Hepatocyte (in vitro differentiated cells): Measurements from ENCODE around the gene PYGO2. TPM values are rescaled to one million over a fixed set of nuclear protein-coding genes. Genes with fewer than 3 reads are reported as not detected.

ENCODE experiments used
- DNase-seq: peaks from one replicate; pipeline ENCODE4 v3.0.0-alpha.2; 2016; ENCODE audit warnings: low spot score
- H2AFZ ChIP-seq: fragments of 200-600 bp; sonication (generic); 2 replicates; pipeline ENCODE4 v1.6.0; 2016; ENCODE audit warnings: antibody characterized with exemption, mild to moderate bottlenecking
- H3K27ac ChIP-seq: fragments of 200-600 bp; sonication (generic); 2 replicates; pipeline ENCODE4 v1.5.1; 2016; ENCODE audit warnings: mild to moderate bottlenecking
- H3K27me3 ChIP-seq: fragments of 200-600 bp; sonication (generic); 2 replicates; pipeline ENCODE4 v1.6.1; 2016
- H3K36me3 ChIP-seq: fragments of 200-600 bp; sonication (generic); replicated peaks from 2 replicates; pipeline ENCODE4 v1.5.1; 2016; ENCODE audit warnings: low read depth; ENCODE audit not compliant: insufficient read depth
- H3K4me1 ChIP-seq: fragments of 200-600 bp; sonication (generic); 2 replicates; pipeline ENCODE4 v1.5.1; 2016; ENCODE audit warnings: mild to moderate bottlenecking, moderate library complexity; ENCODE audit not compliant: insufficient read depth
- H3K4me2 ChIP-seq: fragments of 200-600 bp; sonication (generic); 2 replicates; pipeline ENCODE4 v1.6.0; 2016
- H3K4me3 ChIP-seq: fragments of 200-600 bp; sonication (generic); 2 replicates; pipeline ENCODE4 v1.5.1; 2016; ENCODE audit warnings: mild to moderate bottlenecking
- H3K79me2 ChIP-seq: fragments of 200-600 bp; sonication (generic); 2 replicates; pipeline ENCODE4 v1.6.0; 2017; ENCODE audit warnings: mild to moderate bottlenecking
- H3K9me2 ChIP-seq: fragments of 200-600 bp; sonication (generic); replicated peaks from 2 replicates; pipeline ENCODE4 v1.6.0; 2017; ENCODE audit warnings: mild to moderate bottlenecking; ENCODE audit not compliant: insufficient read depth
- H3K9me3 ChIP-seq: fragments of 200-600 bp; sonication (generic); 2 replicates; pipeline ENCODE4 v1.5.1; 2016; ENCODE audit warnings: low read depth, mild to moderate bottlenecking
- H4K20me1 ChIP-seq: fragments of 200-600 bp; sonication (generic); 2 replicates; pipeline ENCODE4 v1.6.0; 2016; ENCODE audit warnings: mild to moderate bottlenecking; ENCODE audit not compliant: insufficient read depth, poor library complexity, severe bottlenecking
- CTCF ChIP-seq: fragments of 200-600 bp; sonication (generic); IDR thresholded peaks from 2 replicates; pipeline ENCODE4 v1.5.1; 2016; ENCODE audit warnings: antibody characterized with exemption, mild to moderate bottlenecking; ENCODE audit not compliant: poor library complexity
- EZH2 ChIP-seq: fragments of 200-600 bp; sonication (generic); IDR thresholded peaks from 2 replicates; pipeline ENCODE4 v1.6.1; 2016; ENCODE audit warnings: antibody characterized with exemption, mild to moderate bottlenecking, borderline replicate concordance
- EZH2phosphoT487 ChIP-seq: fragments of 200-600 bp; sonication (generic); IDR thresholded peaks from one replicate; pipeline ENCODE4 v1.6.1; 2018; ENCODE audit warnings: antibody characterized with exemption, mild to moderate bottlenecking, low read depth, moderate library complexity; ENCODE audit not compliant: unreplicated experiment, severe bottlenecking
- WGBS: methylation state at CpG from one replicate; pipeline ENCODE4 v1.1.6; 2016; ENCODE audit warnings: low lambda C conversion rate; ENCODE audit errors: missing lambda C conversion rate; 5-methylcytosine and 5-hydroxymethylcytosine counted together
- polyA plus RNA-seq: library from polyadenylated mRNA; unstranded; fragments of >200 nt; fragmentation: Nextera tagmentation; extraction: Ambion mirVana; gene quantifications from 2 replicates; pipeline ENCODE4 v1.2.1, GENCODE V29; 2016
- total RNA-seq: library from RNA; depleted of rRNA; stranded (reverse); fragments of >200 nt; gene quantifications from 2 replicates; pipeline ENCODE4 v1.2.3, GENCODE V29; 2014

Gene PYGO2
- total and polyA plus RNA-seq, 2 experiments from 2014 or later: 21.8 to 28.3 TPM

- Histone ChIP-seq H3K4me1 (peaks cover 17% of the 10 kb centered on the region), H4K20me1 (peaks cover 10% of the 10 kb centered on the region), H2AFZ (peak within 1 kb of the TSS; percentile 51), H3K27ac (peak within 1 kb of the TSS; percentile 98), H3K27me3 (no peaks in the 10 kb centered on the region), H3K4me2 (peak within 1 kb of the TSS; percentile 95), H3K9me3 (no peaks in the 10 kb centered on the region), H3K4me3 (peak within 1 kb of the TSS; percentile 94), H3K79me2 (peaks cover 53% of the 10 kb centered on the region), H3K36me3 (no peaks in the 10 kb centered on the region), H3K9me2 (no peaks in the 10 kb centered on the region)
- TF ChIP-seq EZH2phosphoT487: no peak
- TF ChIP-seq EZH2: no peak
- no peak for TF ChIP-seq CTCF
- 2% methylated on average over 13 of the region's 35 CpGs for WGBS
- peak; percentile 77 for DNase-seq
Measured at GRCh38 chr1:155002464-155003226, 41.1 kb upstream of the PYGO2 start, which contains the start of gene ZBTB7B. TSS of gene ZBTB7B (plus strand) at chr1:155002802. CDS start at chr1:155014661, 11,859 bp downstream.

- peaks cover 45% of the 10 kb centered on the region for H3K79me2 ChIP-seq
- peak overlapping the region; percentile 98 for H3K27ac ChIP-seq
- WGBS: 0% methylated on average over 20 of the region's 38 CpGs
- no peaks in the 10 kb centered on the region for H3K27me3 ChIP-seq
- TF ChIP-seq EZH2phosphoT487: no peak
- TF ChIP-seq CTCF: peak; percentile 57
- H4K20me1 ChIP-seq: peaks cover 10% of the 10 kb centered on the region
- H3K9me3 ChIP-seq: no peaks in the 10 kb centered on the region
- peaks cover 17% of the 10 kb centered on the region for H3K4me1 ChIP-seq
- DNase-seq: peak; percentile 99
- peak overlapping the region; percentile 95 for H3K4me2 ChIP-seq
- no peaks in the 10 kb centered on the region for H3K9me2 ChIP-seq
- no peaks in the 10 kb centered on the region for H3K36me3 ChIP-seq
- H3K4me3 ChIP-seq: peak overlapping the region; percentile 69
- H2AFZ ChIP-seq: peak overlapping the region; percentile 51
Measured at GRCh38 chr1:155001675-155002463, 40.3 kb upstream of the PYGO2 start.

GRCh38 chr1:155001425-155001674 is 39.8 kb upstream of the PYGO2 start:
- no peak for TF ChIP-seq EZH2phosphoT487
- TF ChIP-seq CTCF: no peak
- TF ChIP-seq EZH2: no peak
- WGBS: under 1% methylated on average over 11 of the region's 11 CpGs
- peak overlapping the region; percentile 98 for H3K27ac ChIP-seq
- peaks cover 17% of the 10 kb centered on the region for H3K4me1 ChIP-seq
- H3K9me3 ChIP-seq: no peaks in the 10 kb centered on the region
- no peaks in the 10 kb centered on the region for H3K27me3 ChIP-seq
- H3K9me2 ChIP-seq: no peaks in the 10 kb centered on the region
- H4K20me1 ChIP-seq: peaks cover 10% of the 10 kb centered on the region
- peaks cover 40% of the 10 kb centered on the region for H3K79me2 ChIP-seq
- no peaks in the 10 kb centered on the region for H3K36me3 ChIP-seq
- H3K4me2 ChIP-seq: peak overlapping the region; percentile 92
- DNase-seq: no peak
- peak overlapping the region; percentile 51 for H2AFZ ChIP-seq
- H3K4me3 ChIP-seq: peak overlapping the region; percentile 69
